ENCODE results near the gene SETD1A. TPM values are rescaled to one million over a fixed set of nuclear protein-coding genes. Genes with fewer than 3 reads are reported as not detected.

SETD1A gene
- total RNA-seq, 1 donor from 2014 or later = 7.2 TPM

- TF ChIP-seq CTCF (IDR thresholded peaks at IDR 0.05; ENCODE audit: insufficient read depth, low read length, poor library complexity, severe bottlenecking) = no peak
- Histone ChIP-seq H3K4me3 (ENCODE audit: low read depth, low read length) (no peak overlapping the region), H3K27me3 (ENCODE audit: control insufficient read depth, insufficient read depth, low read length) (peaks cover 3% of the 10 kb centered on the region), H3K36me3 (ENCODE audit: control insufficient read depth, insufficient read depth, low read length) (no peaks in the 10 kb centered on the region)
- no peak for DNase-seq (ENCODE audit: low read depth)
Observed at GRCh38 chr16:30998852-30999761, 41.6 kb downstream of the SETD1A start.

GRCh38 chr16:31000671-31001382 lies 43.3 kb downstream of the SETD1A start:
- H3K36me3 ChIP-seq (ENCODE audit: control insufficient read depth, insufficient read depth, low read length) = no peaks in the 10 kb centered on the region
- TF ChIP-seq CTCF (IDR thresholded peaks at IDR 0.05; ENCODE audit: insufficient read depth, low read length, poor library complexity, severe bottlenecking) = no peak
- no peak overlapping the region for H3K4me3 ChIP-seq (ENCODE audit: low read depth, low read length)
- DNase-seq (ENCODE audit: low read depth) = no peak
- H3K27me3 ChIP-seq (ENCODE audit: control insufficient read depth, insufficient read depth, low read length) = peaks cover 3% of the 10 kb centered on the region

- no peak overlapping the region for H3K4me3 ChIP-seq (ENCODE audit: low read depth, low read length)
Observed at GRCh38 chr16:31001507-31002249, 44.1 kb downstream of the SETD1A start.

GRCh38 chr16:31002250-31002700 lies 44.7 kb downstream of the SETD1A start:
- Histone ChIP-seq H3K36me3 (ENCODE audit: control insufficient read depth, insufficient read depth, low read length) (no peaks in the 10 kb centered on the region), H3K4me3 (ENCODE audit: low read depth, low read length) (no peak overlapping the region), H3K27me3 (ENCODE audit: control insufficient read depth, insufficient read depth, low read length) (peaks cover 3% of the 10 kb centered on the region)
- DNase-seq (ENCODE audit: low read depth) = no peak
- TF ChIP-seq CTCF (IDR thresholded peaks at IDR 0.05; ENCODE audit: insufficient read depth, low read length, poor library complexity, severe bottlenecking) = no peak

More at GRCh38 chr16:31001507-31002249, 44.1 kb downstream of the SETD1A start:
- TF ChIP-seq CTCF (IDR thresholded peaks at IDR 0.05; ENCODE audit: insufficient read depth, low read length, poor library complexity, severe bottlenecking) = no peak
- Histone ChIP-seq H3K36me3 (ENCODE audit: control insufficient read depth, insufficient read depth, low read length) (no peaks in the 10 kb centered on the region), H3K27me3 (ENCODE audit: control insufficient read depth, insufficient read depth, low read length) (peaks cover 3% of the 10 kb centered on the region)
- no peak for DNase-seq (ENCODE audit: low read depth)

- no peak for TF ChIP-seq CTCF (IDR thresholded peaks at IDR 0.05; ENCODE audit: insufficient read depth, low read length, poor library complexity, severe bottlenecking)
- Histone ChIP-seq H3K27me3 (ENCODE audit: control insufficient read depth, insufficient read depth, low read length) (peaks cover 3% of the 10 kb centered on the region), H3K36me3 (ENCODE audit: control insufficient read depth, insufficient read depth, low read length) (no peaks in the 10 kb centered on the region), H3K4me3 (ENCODE audit: low read depth, low read length) (no peak overlapping the region)
- no peak for DNase-seq (ENCODE audit: low read depth)
Observed at GRCh38 chr16:31002862-31003341, 45.3 kb downstream of the SETD1A start.
